Caco-2 (cell line): ENCODE data around the gene PQBP1. TPM values are rescaled to one million over a fixed set of nuclear protein-coding genes. Genes with fewer than 3 reads are reported as not detected.

ENCODE experiments used
- BruUV-seq: library from RNA; stranded (reverse); fragments of 400-500 nt; replicated peaks from 2 replicates; lab custom pipeline; 2021; lab: Mats Ljungman, UMichigan
- CTCF ChIA-PET: fragments of 300-600 bp; sonication (Branson Sonifier 250); formaldehyde crosslinking; loops from one replicate; lab custom pipeline; 2022; ENCODE audit warnings: antibody characterized with exemption; lab: Charles Lee
- POLR2A ChIA-PET: fragments of 300-600 bp; sonication (Branson Sonifier 250); formaldehyde crosslinking; loops from one replicate; lab custom pipeline; 2022; ENCODE audit warnings: antibody characterized with exemption; lab: Charles Lee
- DNase-seq, 2 experiments: peaks; one replicate each; pipeline versions ENCODE4 v3.0.0 to v3.0.0-alpha.2; 2020 to 2022
- H3K27me3 ChIP-seq: replicated peaks from 2 replicates; pipeline ENCODE4 v1.6.0; 2011; ENCODE audit warnings: low read length; ENCODE audit not compliant: control insufficient read depth, insufficient read depth
- H3K36me3 ChIP-seq: 2 replicates; pipeline ENCODE4 v1.5.1; 2011; ENCODE audit warnings: low read length; ENCODE audit not compliant: control insufficient read depth, insufficient read depth
- H3K4me1 ChIP-seq: fragments of 250-450 bp; sonication (Bioruptor Pico); 2 replicates; pipeline ENCODE4 v1.5.1; 2020; ENCODE audit warnings: mild to moderate bottlenecking
- H3K4me3 ChIP-seq: 2 replicates; pipeline ENCODE4 v1.5.1; 2011; ENCODE audit warnings: low read depth, mild to moderate bottlenecking, control low read depth, low read length
- H3K9me3 ChIP-seq: fragments of 250-450 bp; sonication (Bioruptor Pico); 2 replicates; pipeline ENCODE4 v1.5.1; 2020; ENCODE audit warnings: mild to moderate bottlenecking, moderate library complexity
- H3K27ac Mint-ChIP-seq: one replicate; pipeline ENCODE4 v1.8.0; 2022; ENCODE audit warnings: mixed read lengths; ENCODE audit not compliant: unreplicated experiment
- H3K27me3 Mint-ChIP-seq: one replicate; pipeline ENCODE4 v1.8.0; 2022; ENCODE audit warnings: mixed read lengths; ENCODE audit not compliant: insufficient read depth, unreplicated experiment
- H3K36me3 Mint-ChIP-seq: one replicate; pipeline ENCODE4 v1.8.0; 2022; ENCODE audit warnings: mild to moderate bottlenecking, mixed read lengths; ENCODE audit not compliant: insufficient read depth, unreplicated experiment
- H3K4me1 Mint-ChIP-seq: one replicate; pipeline ENCODE4 v1.8.0; 2022; ENCODE audit warnings: low read depth, mixed read lengths; ENCODE audit not compliant: unreplicated experiment
- H3K4me3 Mint-ChIP-seq: one replicate; pipeline ENCODE4 v1.8.0; 2022; ENCODE audit warnings: mild to moderate bottlenecking, moderate library complexity, mixed read lengths; ENCODE audit not compliant: unreplicated experiment
- H3K9me3 Mint-ChIP-seq: one replicate; pipeline ENCODE4 v1.8.0; 2022; ENCODE audit warnings: mixed read lengths; ENCODE audit not compliant: unreplicated experiment
- CTCF ChIP-seq, 2 experiments: fragments of 200-600 bp in 1 of 2; IDR thresholded peaks; 1 replicate in 1 of 2; 2 replicates in 1 of 2; pipeline versions ENCODE4 v1.5.1 to v1.8.0; 2011 to 2022; ENCODE audit warnings: antibody characterized with exemption in 1 of 2, control low read depth in 1 of 2, inconsistent platforms in 1 of 2, low read depth in 1 of 2, low read length in 1 of 2, mild to moderate bottlenecking in 1 of 2, moderate library complexity in 1 of 2; ENCODE audit not compliant: insufficient read depth in 1 of 2, severe bottlenecking in 1 of 2, unreplicated experiment in 1 of 2
- intact Hi-C: fragments of 100-400 bp; cut with micrococcal nuclease; formaldehyde crosslinking; loops from one replicate; pipeline ENCODE4 v1.10.0; 2022; ENCODE audit not compliant: unreplicated experiment
- total RNA-seq: library from RNA; stranded (reverse); gene quantifications from 2 replicates; pipeline ENCODE4 v1.2.3, GENCODE V29; 2022

Gene PQBP1
- total RNA-seq, 1 experiment from 2014 or later: 114 TPM

- Mint-ChIP-seq H3K4me3 (peak overlapping the region; percentile 89), H3K36me3 (peaks cover 30% of the 10 kb centered on the region), H3K27ac (peak overlapping the region; percentile 98), H3K4me1 (no peaks in the 10 kb centered on the region), H3K27me3 (no peaks in the 10 kb centered on the region), H3K9me3 (no peaks in the 10 kb centered on the region)
- Histone ChIP-seq H3K36me3 (no peaks in the 10 kb centered on the region; the same call in 1 of the 2 replicates), H3K27me3 (no peaks in the 10 kb centered on the region), H3K4me1 (no peaks in the 10 kb centered on the region), H3K4me3 (peak overlapping the region; percentile 90), H3K9me3 (no peaks in the 10 kb centered on the region)
- intact Hi-C loops: loop anchor here (5.0 kb wide), 2 partner anchors 94 to 146 kb away; partner anchors contain the start of genes HDAC6 and TFE3
- no TSS peak for BruUV-seq
- POLR2A ChIA-PET: interaction anchor here (1.1 kb wide), 1 partner anchor 95 kb away, joined by 7 read pairs; the partner anchor contains the start of gene HDAC6
- DNase-seq: no peak
- CTCF ChIA-PET: interaction anchor here (0.6 to 1.6 kb wide), 2 partner anchors 15 to 294 kb away, joined by 4 read pairs; partner anchors contain the start of gene SLC35A2
- TF ChIP-seq CTCF (IDR thresholded peaks at IDR 0.05; ENCODE audit: insufficient read depth in 1 of 2, low read depth in 1 of 2, low read length in 1 of 2, severe bottlenecking in 1 of 2, unreplicated experiment in 1 of 2): no peak
Measured at GRCh38 chrX:48896611-48897011, 1.1 kb upstream of the PQBP1 start.

GRCh38 chrX:48897157-48897624, 539 bp upstream of the PQBP1 start:
- Mint-ChIP-seq H3K27ac (peak overlapping the region; percentile 98), H3K4me1 (no peaks in the 10 kb centered on the region), H3K27me3 (no peaks in the 10 kb centered on the region), H3K9me3 (no peaks in the 10 kb centered on the region), H3K36me3 (peaks cover 35% of the 10 kb centered on the region), H3K4me3 (peak overlapping the region; percentile 89)
- H3K9me3 ChIP-seq: no peaks in the 10 kb centered on the region
- TF ChIP-seq CTCF (IDR thresholded peaks at IDR 0.05; ENCODE audit: insufficient read depth in 1 of 2, low read depth in 1 of 2, low read length in 1 of 2, severe bottlenecking in 1 of 2, unreplicated experiment in 1 of 2): no peak
- no peaks in the 10 kb centered on the region for H3K27me3 ChIP-seq
- intact Hi-C loops: loop anchor here (5.0 kb wide), 2 partner anchors 95 to 145 kb away; partner anchors contain the start of genes HDAC6 and TFE3
- ChIA-PET CTCF (interaction anchor here (0.6 to 1.6 kb wide), 2 partner anchors 15 to 266 kb away, joined by 3 to 4 read pairs; partner anchors contain the start of gene SLC35A2), POLR2A (interaction anchor here (0.8 to 1.6 kb wide), 8 partner anchors 15 to 221 kb away, joined by 3 to 24 read pairs (median 6); partner anchors contain the start of genes GRIPAP1, HDAC6 and SLC35A2)
- DNase-seq: peak; percentile 86 to 87
- H3K36me3 ChIP-seq: no peaks in the 10 kb centered on the region; the same call in 1 of the 2 replicates
- BruUV-seq: no TSS peak
- no peaks in the 10 kb centered on the region for H3K4me1 ChIP-seq
- peak overlapping the region; percentile 90 for H3K4me3 ChIP-seq

- H3K36me3 Mint-ChIP-seq: peaks cover 50% of the 10 kb centered on the region
Measured at GRCh38 chrX:48899078-48899410, 1.3 kb downstream of the PQBP1 start.

More at GRCh38 chrX:48899078-48899410, 1.3 kb downstream of the PQBP1 start:
- H3K27me3 ChIP-seq: no peaks in the 10 kb centered on the region
- intact Hi-C loops: loop anchor here (5.0 kb wide), 2 partner anchors 97 to 143 kb away; partner anchors contain the start of genes HDAC6 and TFE3
- no peak overlapping the region for H3K27ac Mint-ChIP-seq
- ChIA-PET POLR2A (no interaction called here), CTCF (no interaction called here)
- TF ChIP-seq CTCF (IDR thresholded peaks at IDR 0.05; ENCODE audit: insufficient read depth in 1 of 2, low read depth in 1 of 2, low read length in 1 of 2, severe bottlenecking in 1 of 2, unreplicated experiment in 1 of 2): no peak
- H3K27me3 Mint-ChIP-seq: no peaks in the 10 kb centered on the region
- no peaks in the 10 kb centered on the region for H3K9me3 Mint-ChIP-seq
- H3K36me3 ChIP-seq: no peaks in the 10 kb centered on the region; the same call in 1 of the 2 replicates
- no peaks in the 10 kb centered on the region for H3K4me1 Mint-ChIP-seq
- H3K4me3 Mint-ChIP-seq: peak overlapping the region; percentile 89
- no peaks in the 10 kb centered on the region for H3K4me1 ChIP-seq
- BruUV-seq: no TSS peak
- no peak for DNase-seq
- H3K9me3 ChIP-seq: no peaks in the 10 kb centered on the region
- peak overlapping the region; percentile 90; the same call in 1 of the 2 replicates for H3K4me3 ChIP-seq
